ENCODE measurements around the gene NUBP2. TPM values are rescaled to one million over a fixed set of nuclear protein-coding genes. Genes with fewer than 3 reads are reported as not detected.

Gene NUBP2
- total RNA-seq, 3 donors from 2014 or later, result 32.1 to 43.1 (median 39.3) TPM

DNA sequence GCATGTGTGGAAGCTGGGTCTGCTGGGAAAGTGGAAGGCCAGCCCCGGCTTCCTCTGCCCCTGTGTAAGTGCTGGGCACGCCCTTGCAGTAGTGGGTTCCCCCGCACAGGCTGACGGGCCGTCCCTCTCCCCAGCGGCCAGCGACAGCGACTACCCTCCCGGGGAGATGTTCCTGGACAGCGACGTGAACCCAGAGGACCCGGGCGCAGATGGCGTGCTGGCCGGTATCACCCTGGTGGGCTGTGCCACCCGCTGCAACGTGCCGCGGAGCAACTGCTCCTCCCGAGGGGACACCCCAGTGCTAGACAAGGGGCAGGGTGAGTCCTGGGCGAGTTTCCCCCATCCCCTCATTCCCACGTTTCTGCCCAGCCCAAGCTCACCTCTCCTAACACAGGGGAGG is 16.9 kb upstream of the NUBP2 start:
- intact Hi-C loops (cut with DNase I, micrococcal nuclease), result no loop called here
- no peaks in the 10 kb centered on the region for H3K9me3 ChIP-seq
- peaks cover 12% of the 10 kb centered on the region for H3K4me1 ChIP-seq (ENCODE audit: low read depth)
- no peak overlapping the region for H3K4me3 ChIP-seq
- H3K36me3 ChIP-seq (ENCODE audit: low read depth), result no peaks in the 10 kb centered on the region
- TF ChIP-seq, protein P1, sequence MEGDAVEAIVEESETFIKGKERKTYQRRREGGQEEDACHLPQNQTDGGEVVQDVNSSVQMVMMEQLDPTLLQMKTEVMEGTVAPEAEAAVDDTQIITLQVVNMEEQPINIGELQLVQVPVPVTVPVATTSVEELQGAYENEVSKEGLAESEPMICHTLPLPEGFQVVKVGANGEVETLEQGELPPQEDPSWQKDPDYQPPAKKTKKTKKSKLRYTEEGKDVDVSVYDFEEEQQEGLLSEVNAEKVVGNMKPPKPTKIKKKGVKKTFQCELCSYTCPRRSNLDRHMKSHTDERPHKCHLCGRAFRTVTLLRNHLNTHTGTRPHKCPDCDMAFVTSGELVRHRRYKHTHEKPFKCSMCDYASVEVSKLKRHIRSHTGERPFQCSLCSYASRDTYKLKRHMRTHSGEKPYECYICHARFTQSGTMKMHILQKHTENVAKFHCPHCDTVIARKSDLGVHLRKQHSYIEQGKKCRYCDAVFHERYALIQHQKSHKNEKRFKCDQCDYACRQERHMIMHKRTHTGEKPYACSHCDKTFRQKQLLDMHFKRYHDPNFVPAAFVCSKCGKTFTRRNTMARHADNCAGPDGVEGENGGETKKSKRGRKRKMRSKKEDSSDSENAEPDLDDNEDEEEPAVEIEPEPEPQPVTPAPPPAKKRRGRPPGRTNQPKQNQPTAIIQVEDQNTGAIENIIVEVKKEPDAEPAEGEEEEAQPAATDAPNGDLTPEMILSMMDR (IDR thresholded peaks at IDR 0.05), result no peak
- DNase-seq (no peak), ATAC-seq (no peak)

DNA sequence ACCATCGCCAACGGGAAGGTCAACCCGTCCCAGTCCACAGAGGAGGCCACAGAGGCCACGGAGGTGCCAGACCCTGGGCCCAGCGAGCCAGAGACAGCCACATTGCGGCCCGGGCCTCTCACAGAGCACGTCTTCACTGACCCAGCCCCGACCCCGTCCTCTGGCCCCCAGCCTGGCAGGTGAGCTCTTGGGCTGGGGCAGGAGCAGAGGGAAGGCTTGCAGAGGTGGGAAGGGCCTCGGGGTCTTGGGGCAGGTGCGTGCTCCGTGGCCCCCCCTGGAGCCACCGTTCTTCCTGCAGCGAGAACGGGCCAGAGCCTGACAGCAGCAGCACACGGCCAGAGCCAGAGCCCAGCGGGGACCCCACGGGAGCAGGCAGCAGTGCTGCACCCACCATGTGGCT is 16.5 kb upstream of the NUBP2 start:
- ATAC-seq (no peak), DNase-seq (no peak)
- Histone ChIP-seq H3K4me1 (ENCODE audit: low read depth) (peaks cover 12% of the 10 kb centered on the region), H3K4me3 (no peak overlapping the region), H3K9me3 (no peaks in the 10 kb centered on the region), H3K36me3 (ENCODE audit: low read depth) (no peaks in the 10 kb centered on the region)
- intact Hi-C loops (cut with DNase I, micrococcal nuclease), result no loop called here
- TF ChIP-seq, protein P1 (IDR thresholded peaks at IDR 0.05), result no peak

DNA sequence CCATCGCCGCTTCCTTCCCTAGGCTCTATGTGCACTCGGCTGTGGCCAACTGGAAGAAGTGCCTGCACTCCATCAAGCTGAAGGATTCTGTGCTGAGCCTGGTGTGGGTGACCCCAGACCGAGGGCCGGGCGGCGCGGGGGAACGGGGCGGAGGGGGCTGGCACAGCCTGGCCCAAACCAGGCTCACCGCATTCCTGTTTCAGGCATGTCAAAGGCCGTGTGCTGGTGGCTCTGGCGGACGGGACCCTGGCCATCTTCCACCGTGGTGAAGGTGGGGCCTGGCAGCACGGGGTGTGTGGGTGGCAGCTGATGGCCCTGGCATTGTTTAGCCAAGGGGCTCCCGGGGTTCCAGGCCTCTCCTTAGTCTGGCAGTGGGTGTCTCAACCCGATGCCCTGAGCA is 16.1 kb upstream of the NUBP2 start:
- Histone ChIP-seq H3K9me3 (no peaks in the 10 kb centered on the region), H3K36me3 (ENCODE audit: low read depth) (no peaks in the 10 kb centered on the region), H3K4me1 (ENCODE audit: low read depth) (peaks cover 12% of the 10 kb centered on the region), H3K4me3 (no peak overlapping the region)
- TF ChIP-seq, protein P1 (IDR thresholded peaks at IDR 0.05), result no peak
- intact Hi-C loops (cut with DNase I, micrococcal nuclease), result no loop called here
- ATAC-seq (no peak), DNase-seq (no peak)

DNA sequence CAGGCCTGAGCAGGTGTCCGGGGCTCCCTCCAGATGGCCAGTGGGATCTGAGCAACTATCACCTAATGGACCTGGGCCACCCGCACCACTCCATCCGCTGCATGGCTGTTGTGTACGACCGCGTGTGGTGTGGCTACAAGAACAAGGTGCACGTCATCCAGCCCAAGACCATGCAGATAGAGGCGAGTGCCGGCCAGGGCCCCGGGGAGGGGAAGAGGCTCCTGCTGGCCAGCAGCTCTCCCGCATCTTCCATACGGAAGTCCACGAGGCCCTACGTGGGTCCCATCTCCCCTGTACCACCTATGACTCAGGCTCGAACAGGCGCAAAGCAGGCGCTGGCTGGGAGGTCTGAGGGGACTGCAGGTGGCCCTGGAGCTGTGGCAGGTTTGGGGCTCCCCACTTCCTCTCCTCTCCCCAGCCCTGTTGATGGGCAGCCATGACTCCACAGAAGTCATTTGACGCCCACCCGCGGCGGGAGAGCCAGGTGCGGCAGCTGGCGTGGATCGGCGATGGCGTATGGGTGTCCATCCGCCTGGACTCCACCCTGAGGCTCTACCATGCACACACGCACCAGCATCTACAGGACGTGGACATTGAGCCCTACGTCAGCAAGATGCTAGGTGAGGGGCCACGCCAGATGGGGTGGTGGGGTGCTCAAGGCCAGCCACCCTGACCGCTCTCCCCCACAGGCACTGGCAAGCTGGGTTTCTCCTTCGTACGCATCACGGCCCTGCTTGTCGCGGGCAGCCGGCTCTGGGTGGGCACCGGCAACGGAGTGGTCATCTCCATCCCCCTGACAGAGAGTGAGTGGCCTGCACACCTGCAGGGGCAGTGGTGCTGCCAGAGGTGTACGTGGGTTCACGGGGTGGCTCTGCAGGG is 15.4 kb upstream of the NUBP2 start:
- TF ChIP-seq, protein P1 (IDR thresholded peaks at IDR 0.05), result no peak
- no peak for DNase-seq
- no peak for ATAC-seq
- no peak overlapping the region for H3K4me3 ChIP-seq
- intact Hi-C loops (cut with DNase I, micrococcal nuclease), result no loop called here
- H3K9me3 ChIP-seq, result no peaks in the 10 kb centered on the region
- peaks cover 16% of the 10 kb centered on the region for H3K4me1 ChIP-seq (ENCODE audit: low read depth)
- no peaks in the 10 kb centered on the region for H3K36me3 ChIP-seq (ENCODE audit: low read depth)

DNA sequence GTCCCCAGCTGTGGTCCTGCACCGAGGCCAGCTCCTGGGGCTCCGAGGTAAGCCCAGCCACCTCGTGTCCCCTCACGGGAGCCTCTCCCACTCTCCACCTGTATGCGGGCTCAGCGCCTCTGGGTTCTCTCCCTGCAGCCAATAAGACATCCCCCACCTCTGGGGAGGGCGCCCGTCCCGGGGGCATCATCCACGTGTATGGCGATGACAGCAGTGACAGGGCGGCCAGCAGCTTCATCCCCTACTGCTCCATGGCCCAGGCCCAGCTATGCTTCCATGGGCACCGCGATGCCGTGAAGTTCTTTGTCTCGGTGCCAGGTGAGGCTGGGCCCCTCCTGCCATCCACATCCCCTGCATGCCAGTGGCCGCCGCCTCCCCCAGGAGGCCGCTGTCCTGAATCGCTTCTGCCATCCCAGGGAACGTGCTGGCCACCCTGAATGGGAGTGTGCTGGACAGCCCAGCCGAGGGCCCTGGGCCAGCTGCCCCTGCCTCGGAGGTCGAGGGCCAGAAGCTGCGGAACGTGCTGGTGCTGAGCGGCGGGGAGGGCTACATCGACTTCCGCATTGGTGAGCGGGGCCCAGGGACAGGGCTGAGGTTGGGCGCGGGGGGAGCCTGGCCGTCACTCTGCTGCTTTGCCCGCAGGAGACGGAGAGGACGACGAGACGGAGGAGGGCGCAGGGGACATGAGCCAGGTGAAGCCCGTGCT is 14.5 kb upstream of the NUBP2 start:
- Histone ChIP-seq H3K9me3 (no peaks in the 10 kb centered on the region), H3K36me3 (ENCODE audit: low read depth) (no peaks in the 10 kb centered on the region), H3K4me1 (ENCODE audit: low read depth) (peaks cover 16% of the 10 kb centered on the region), H3K4me3 (no peak overlapping the region)
- DNase-seq, result no peak
- TF ChIP-seq, protein P1 (IDR thresholded peaks at IDR 0.05), result no peak
- no peak for ATAC-seq
- intact Hi-C loops (cut with DNase I, micrococcal nuclease), result no loop called here

Measured in mucosa of descending colon (tissue), 3 donors.